ENCODE data around the gene SEPSECS.

The SEPSECS gene

DNA sequence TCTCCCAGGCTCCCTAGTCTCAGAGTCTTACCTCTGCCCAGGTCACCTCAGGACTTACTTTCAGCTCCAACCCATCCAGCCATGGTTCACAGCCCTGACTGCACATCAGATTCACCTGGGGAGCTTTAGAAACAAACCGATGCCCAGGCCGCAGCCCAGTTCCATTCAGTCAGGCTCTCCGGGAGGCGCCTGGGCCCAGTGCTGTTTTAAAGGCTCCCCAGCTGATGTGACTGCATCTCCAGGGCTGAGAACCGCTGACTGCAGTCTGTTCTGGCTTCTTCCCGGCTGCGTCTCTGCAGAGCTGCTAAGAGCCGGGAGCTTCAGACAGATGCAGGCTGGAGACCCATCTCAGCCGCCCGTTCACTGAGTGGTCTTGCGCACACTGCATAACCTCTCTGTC, 85.1 kb downstream of the SEPSECS start:
- no peak for TF ChIP-seq CTCF (conservative IDR thresholded peaks at IDR 0.05; ENCODE audit: low read depth, low read length)
- H3K4me3 ChIP-seq (ENCODE audit: low read depth, low read length), result no peak overlapping the region
- DNase-seq (ENCODE audit: low read depth), result no peak

GRCh38 chr4:25070545-25070944, 89.7 kb downstream of the SEPSECS start:
- DNase-seq (ENCODE audit: low read depth), result no peak
- no peak for TF ChIP-seq CTCF (conservative IDR thresholded peaks at IDR 0.05; ENCODE audit: low read depth, low read length)
- no peak overlapping the region for H3K4me3 ChIP-seq (ENCODE audit: low read depth, low read length)
